ES-I3 (cell line): Measurements from ENCODE around the gene MAJIN.

Experiments used
- H3K36me3 ChIP-seq: 2 replicates; pipeline ENCODE4 v1.6.1; 2013; ENCODE audit warnings: mild to moderate bottlenecking, low read length, control low read depth, moderate library complexity; ENCODE audit not compliant: insufficient read depth
- H3K4me1 ChIP-seq: 2 replicates; pipeline ENCODE4 v1.6.1; 2013; ENCODE audit warnings: mild to moderate bottlenecking, control low read depth, low read length; ENCODE audit not compliant: insufficient read depth
- H3K9ac ChIP-seq: 2 replicates; pipeline ENCODE4 v1.6.1; 2013; ENCODE audit warnings: low read depth, mild to moderate bottlenecking, low read length, moderate library complexity
- H3K9me3 ChIP-seq: 2 replicates; pipeline ENCODE4 v1.6.1; 2013; ENCODE audit warnings: mild to moderate bottlenecking, low read length, moderate library complexity; ENCODE audit not compliant: control insufficient read depth, insufficient read depth

MAJIN gene

DNA sequence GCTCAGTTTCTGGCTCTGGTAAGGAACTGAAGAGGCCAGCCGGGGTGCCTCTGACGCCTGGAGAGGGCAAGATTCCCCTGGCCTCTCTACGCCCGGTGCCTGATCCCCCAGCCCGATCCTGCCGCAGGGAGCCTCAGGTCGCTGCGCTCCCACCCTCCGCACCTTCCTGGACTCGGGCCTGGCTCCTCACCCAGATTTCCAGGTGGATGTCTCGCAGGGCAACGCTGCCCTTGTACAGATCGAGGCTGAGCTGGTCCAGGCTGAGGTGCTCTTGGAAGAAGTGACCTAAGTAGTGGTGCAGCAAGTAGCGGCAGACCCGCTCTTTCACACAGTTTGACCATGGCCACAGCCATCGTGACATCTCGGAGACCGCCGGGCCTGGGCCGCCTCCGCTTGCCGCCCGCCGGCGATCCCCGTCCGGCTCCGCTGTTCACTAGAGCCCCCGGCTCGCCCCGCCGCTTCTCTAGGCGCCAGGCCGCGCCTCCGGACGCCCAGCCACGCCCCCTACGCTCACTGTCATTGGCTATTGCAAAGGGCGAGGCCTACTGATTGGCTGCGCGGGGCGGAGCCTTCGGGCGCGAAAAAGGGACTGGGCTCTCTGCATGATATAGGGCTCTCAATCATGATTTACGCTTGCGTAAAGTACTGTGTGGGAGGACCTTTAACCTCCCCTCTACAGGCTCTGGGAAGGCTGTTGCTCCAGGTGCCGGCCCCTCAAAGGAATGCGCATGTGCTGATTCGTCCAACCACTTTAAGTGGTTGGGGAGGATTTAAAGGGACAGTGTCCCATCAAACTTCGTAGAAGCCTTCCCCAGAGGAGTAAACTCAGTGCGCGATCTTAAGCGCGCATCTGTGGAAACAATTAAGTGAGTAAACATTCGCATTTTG, 54.9 kb downstream of the MAJIN start, which contains the start of gene ATG2A:
Gene ATG2A, minus strand, starts transcription at position 435 of the 888 bp plus-strand sequence. Its CDS starts 74 bp downstream, at position 361.
- Histone ChIP-seq H3K9ac (peak within 1 kb of the TSS; percentile 91), H3K4me1 (no peaks in the 10 kb centered on the region), H3K36me3 (no peaks in the 10 kb centered on the region), H3K9me3 (no peaks in the 10 kb centered on the region)

DNA sequence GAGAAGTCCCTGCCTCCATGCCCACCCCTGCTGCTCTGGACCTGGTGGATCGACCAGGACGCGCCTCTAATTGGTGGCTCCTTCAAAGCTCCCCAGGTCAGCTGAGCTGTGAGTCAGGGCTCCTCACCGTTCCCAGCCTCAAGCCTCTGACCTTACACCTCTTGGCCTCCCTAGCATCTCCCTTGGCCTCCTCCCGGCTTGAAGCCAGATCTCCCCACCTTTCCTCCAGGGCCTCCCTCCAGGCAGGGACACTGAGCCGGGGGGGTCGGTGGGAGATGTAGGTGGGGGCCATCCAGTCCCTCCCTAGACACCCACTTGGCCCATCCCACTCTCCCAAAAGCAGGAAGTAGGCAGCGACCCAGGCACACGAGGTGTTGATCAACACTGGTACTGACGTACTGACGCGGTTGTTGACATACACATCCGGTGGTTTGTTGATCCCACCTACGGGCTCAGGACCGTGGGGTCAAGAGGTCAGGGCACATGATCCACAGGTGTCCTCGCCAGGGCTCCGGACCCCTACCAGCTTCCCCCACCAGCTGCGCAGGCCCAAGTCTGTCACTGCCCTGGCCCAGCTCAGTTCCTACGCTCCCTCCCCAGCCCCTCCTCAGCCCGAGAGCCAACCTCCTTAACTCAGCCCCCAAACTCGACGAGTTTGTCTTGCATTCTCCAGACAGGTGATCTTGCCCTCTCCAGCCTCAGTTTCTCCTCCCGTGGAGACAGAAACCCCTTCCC, 55.7 kb downstream of the MAJIN start:
- H3K9me3 ChIP-seq = no peaks in the 10 kb centered on the region
- H3K36me3 ChIP-seq = no peaks in the 10 kb centered on the region
- no peaks in the 10 kb centered on the region for H3K4me1 ChIP-seq
- H3K9ac ChIP-seq = peak overlapping the region; percentile 91

DNA sequence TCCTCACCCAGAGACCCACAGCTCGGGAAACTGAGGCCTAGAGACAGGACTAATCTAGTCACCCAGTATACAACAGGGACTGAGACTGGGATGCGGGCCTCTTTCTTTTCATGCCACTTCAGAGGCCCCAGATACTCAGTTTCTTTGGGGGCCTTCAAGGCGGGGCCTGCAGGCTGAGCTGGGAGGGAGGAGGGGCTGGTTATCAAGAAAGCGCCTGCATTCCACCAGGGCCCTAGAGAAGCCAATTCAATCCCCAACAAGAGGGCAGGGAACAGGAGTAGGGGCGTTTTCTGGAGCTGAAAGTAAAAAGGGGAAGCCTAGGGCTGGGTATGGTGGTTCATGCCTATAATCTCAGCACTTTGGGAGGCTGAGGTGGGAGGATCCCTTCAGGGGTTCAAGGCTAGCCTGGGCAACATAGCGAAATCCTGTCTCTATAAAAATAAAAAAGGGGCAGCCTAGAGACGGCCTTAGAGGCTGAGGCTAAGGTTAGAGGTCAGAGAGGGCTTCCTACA, 56.5 kb downstream of the MAJIN start:
- Histone ChIP-seq H3K4me1 (no peaks in the 10 kb centered on the region), H3K9ac (no peak overlapping the region)

DNA sequence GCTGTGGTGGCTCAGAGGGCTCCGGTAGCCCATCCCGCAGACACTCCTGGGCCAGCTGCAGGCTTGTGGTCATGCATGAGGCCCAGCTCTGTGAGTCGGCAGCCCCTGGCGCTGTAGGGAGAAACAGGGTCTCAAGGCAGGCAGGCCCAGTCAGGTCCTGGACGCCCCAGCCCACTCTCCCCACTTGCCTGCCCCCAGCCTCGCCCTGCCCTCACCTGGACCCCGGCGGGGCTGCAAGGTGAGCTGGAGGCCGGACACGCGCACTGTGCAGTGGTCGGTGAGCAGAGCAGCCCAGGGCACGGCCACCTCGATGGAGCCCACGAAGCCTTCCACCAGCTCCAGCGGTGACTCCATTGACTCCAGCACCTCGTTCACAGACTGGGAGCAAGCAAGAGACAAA, 57.8 kb downstream of the MAJIN start:
- Histone ChIP-seq H3K36me3 (no peaks in the 10 kb centered on the region), H3K4me1 (no peaks in the 10 kb centered on the region), H3K9me3 (no peaks in the 10 kb centered on the region), H3K9ac (no peak overlapping the region)

More for the DNA sequence above, 56.5 kb downstream of the MAJIN start:
- H3K36me3 ChIP-seq = no peaks in the 10 kb centered on the region
- no peaks in the 10 kb centered on the region for H3K9me3 ChIP-seq

DNA sequence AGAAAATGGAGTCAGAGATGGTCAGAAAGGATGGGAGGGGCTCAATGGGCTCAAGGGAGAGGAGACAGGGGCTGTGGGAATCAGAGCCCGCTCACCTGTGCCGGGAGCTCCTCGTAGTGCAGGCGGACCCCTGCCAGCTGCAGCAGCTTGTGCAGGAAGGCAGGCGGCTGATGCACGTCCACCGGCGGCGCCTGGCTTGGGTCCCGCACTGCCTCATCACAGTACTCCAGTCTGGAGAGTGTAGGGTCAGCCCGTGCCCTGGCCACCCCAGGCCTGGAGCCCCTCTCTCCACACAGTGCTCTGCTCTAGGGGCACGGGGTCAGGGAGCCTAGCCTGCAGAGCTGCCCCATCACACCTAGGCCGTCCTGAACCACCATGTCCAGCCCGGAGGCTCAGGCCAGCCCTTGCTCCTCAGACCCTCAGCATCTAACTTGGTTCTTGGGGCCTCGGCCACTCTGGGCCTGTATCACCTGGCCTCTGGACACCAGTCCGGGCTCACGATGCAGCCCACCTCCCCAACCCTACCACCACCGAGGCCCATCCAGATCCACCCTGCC, 58.7 kb downstream of the MAJIN start:
- Histone ChIP-seq H3K36me3 (no peaks in the 10 kb centered on the region), H3K9ac (no peak overlapping the region), H3K9me3 (no peaks in the 10 kb centered on the region), H3K4me1 (no peaks in the 10 kb centered on the region)

DNA sequence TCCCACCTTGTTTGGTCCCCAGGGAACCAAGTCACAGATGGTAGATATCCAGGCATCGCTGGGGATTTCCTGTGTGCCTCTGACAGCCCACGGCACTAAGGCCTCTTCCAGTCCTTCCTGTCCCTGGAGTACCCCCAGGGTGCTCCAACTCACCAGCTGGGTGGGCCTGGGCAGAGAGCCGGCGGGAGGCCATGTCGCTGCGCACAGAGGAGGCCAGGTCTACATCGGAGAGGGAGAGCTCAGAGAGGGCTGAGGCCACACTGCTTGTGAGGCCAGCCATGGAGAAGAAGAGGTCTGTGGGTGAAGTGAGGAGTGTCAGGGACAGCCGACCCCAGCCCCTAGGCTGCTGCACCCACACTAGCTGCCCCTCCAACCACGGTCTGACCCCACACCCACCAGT, 60.2 kb downstream of the MAJIN start:
- H3K9me3 ChIP-seq = no peaks in the 10 kb centered on the region
- H3K4me1 ChIP-seq = no peaks in the 10 kb centered on the region
- no peaks in the 10 kb centered on the region for H3K36me3 ChIP-seq
- no peak overlapping the region for H3K9ac ChIP-seq

DNA sequence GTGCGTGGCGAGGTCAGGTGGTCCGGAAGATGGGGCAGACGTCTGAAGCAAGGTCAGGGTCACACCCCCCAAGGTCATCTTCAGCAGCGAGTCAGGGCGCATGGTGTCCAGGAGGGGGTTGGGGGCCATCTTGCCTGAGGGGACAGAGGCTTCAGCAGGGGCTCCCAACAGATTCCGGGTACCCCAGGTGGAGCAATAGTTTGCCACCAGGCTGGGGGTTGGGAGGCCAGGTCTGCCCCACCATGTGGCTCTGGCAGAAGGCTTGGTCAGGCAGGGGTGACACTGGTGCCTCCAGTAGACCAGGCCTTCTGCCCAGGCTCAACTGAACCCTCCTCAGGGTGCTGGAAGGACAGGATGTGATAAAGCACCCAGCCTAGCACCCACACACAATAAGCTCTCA, 60.8 kb downstream of the MAJIN start:
- Histone ChIP-seq H3K4me1 (no peaks in the 10 kb centered on the region), H3K9me3 (no peaks in the 10 kb centered on the region), H3K36me3 (no peaks in the 10 kb centered on the region), H3K9ac (no peak overlapping the region)

DNA sequence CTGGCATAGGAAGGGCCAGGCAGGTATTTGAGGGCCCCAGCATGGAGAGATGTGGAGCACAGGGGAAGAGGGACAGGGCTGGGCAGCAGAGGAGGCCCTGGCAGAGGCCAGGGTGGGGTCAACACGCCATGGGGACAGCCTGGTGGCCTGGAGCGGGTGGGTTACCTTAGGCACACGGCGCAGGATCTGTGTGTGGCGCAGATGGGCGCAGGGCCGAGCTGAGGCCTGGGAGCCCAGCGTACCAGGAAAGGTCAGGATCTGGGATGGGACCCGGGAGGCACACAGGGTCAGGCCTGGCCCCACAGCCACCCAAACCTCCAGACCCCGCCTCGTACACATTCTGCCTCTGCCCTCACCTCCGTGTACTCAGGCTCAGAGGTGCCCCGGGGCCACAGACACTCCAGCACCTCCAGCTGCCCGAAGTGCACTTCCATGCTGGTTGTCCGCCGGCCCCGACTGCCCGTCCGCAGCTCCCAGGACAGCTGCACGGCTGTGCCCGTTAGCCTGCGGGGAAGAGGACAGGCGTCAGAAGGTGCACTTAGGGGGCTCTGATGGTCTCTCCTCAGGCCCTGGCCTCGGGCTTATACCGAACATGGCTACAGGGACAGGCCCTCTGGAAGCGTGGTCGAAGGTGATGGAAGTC, 61.3 kb downstream of the MAJIN start:
- H3K36me3 ChIP-seq = no peaks in the 10 kb centered on the region
- no peaks in the 10 kb centered on the region for H3K9me3 ChIP-seq
- H3K4me1 ChIP-seq = no peaks in the 10 kb centered on the region
- H3K9ac ChIP-seq = no peak overlapping the region

DNA sequence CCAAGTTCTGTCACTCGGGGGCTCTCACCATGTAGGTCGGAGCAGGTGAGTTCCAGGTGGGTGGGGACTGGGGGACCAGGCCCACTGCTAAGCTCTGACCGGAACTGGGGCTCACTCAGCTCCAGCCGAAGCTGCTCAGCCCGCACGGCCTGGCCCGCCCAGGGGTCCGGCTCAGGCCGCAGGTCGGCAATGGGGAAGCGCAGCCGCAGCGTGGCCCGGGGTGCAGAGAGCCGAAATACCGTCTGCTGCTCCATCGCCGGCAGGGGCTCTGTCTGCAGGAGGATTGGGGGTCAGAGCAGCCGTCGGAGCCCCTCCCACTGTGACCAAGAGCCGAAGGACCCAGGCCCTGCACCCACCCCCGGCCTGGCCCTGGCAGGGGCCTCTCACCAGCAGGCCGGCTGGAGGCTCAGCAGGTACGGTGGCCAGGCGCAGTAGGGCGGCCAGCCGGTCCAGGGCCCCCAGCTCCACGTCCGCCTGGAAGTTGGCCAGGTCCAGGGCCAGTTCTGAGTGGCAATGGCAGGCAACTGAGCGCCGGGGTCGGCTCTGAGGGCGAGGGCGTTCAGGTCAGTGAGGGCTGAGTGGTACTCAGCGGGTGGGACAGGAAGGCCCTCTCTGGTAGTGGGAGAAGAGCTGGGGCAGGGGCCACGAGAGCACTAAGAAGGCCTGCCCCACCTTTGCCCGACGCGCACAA, 62.1 kb downstream of the MAJIN start:
- no peak overlapping the region for H3K9ac ChIP-seq
- no peaks in the 10 kb centered on the region for H3K36me3 ChIP-seq
- no peaks in the 10 kb centered on the region for H3K4me1 ChIP-seq
- no peaks in the 10 kb centered on the region for H3K9me3 ChIP-seq

DNA sequence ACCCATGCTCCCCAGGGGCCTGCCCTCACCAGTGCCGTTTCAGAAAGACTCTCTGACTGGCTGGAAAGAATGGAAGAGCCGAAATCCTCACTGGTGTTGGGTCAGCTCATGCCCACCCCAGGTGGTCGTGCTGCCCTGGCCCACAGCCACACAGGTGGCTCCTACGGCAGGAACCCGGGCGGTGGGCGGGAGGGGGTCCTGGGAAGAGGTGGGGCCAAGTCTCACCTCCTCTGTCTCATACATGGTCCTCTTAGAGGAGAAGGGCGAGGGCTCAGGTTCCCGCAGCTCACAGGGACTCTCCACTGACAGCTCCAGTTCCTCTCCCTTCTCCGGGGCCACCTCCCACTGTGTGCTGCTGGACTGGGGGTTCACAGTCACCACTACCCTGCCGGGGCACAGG, 63.1 kb downstream of the MAJIN start:
- H3K9me3 ChIP-seq = no peaks in the 10 kb centered on the region
- H3K4me1 ChIP-seq = no peaks in the 10 kb centered on the region
- no peaks in the 10 kb centered on the region for H3K36me3 ChIP-seq
- H3K9ac ChIP-seq = no peak overlapping the region

DNA sequence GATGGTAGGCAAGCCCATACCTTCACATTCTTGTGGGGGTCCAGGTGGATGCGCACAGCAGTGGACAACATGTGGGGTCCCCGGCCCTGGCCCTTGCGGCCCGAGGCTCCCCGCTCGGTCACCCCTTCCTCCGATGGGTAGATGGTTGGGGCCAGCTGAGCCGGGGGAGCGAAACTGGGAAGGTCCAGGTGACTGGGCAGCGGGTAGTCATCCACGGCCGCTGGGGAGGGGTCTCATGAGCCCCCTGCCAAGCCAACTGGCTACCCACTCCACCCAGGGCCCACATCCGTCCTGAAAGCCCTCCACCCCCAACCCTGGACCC, 65.6 kb downstream of the MAJIN start:
- Histone ChIP-seq H3K4me1 (no peaks in the 10 kb centered on the region), H3K9ac (no peak overlapping the region), H3K9me3 (no peaks in the 10 kb centered on the region), H3K36me3 (no peaks in the 10 kb centered on the region; the same call in 1 of the 2 replicates)

DNA sequence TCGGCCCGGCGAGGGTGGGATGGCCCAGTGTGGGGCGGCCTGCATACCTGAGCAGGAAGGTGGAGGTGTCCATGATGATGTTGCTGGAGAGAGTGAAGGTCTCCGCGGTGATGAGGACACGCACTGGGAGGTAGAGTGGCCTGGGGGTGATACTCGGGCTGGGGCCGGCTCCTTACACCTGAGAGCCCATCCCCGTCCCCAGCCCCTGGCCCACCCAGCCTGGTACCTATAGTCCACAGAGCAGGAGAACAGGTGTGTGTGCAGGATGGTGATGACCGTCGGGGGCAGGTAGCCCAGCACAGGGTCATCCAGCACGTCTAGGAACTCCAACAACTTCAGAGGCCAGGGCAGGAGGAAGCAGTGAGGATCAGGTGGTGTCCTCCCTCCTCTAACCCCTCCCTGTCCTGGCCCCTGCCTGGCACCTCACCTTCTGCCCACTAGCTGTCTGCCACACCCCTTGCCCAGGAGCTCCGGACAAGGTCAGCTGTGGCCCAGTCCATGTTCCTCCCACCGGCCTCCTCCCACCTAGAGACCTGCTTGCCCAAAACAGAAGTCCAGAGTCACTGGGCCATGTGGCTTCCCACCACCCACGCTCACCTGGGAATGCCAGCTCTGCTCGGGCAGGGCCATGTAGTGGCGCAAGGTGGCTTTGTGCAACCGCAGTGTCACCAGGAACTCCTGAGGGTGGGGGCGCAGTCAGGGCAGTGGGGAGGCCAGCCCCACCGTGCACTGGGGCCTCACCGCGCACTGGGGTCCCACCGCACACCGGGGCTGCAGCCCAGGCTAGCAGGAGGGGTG, 66.2 kb downstream of the MAJIN start:
- H3K9ac ChIP-seq = no peak overlapping the region
- no peaks in the 10 kb centered on the region; the same call in 1 of the 2 replicates for H3K36me3 ChIP-seq
- no peaks in the 10 kb centered on the region for H3K4me1 ChIP-seq
- no peaks in the 10 kb centered on the region for H3K9me3 ChIP-seq

DNA sequence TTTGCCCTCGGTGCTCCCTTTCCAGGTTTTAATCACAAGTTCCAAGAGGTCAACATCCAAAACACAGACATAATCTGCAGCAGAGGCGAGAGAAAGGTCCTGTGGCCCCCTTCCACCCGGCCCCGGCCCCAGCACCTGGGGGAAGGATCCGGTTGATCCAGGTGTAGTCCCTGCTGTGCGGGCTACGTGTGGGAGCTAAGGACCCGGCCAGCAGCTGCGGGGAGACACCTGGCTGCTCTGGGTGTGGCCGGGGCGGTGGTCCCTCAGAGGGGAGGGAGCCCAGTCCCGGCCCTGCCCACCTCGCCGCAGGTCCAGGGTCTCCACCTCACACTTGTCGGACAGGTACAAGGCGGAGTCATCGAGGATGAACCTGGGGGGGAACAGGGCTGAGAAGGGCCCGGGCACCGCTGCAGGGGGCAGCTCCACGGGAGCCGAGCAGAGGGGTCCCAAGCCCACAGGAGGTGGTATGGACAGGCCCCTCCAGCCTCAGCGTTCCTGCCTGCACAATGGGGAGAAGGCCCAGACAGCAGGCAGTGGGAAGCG, 68.5 kb downstream of the MAJIN start:
- H3K9ac ChIP-seq = no peak overlapping the region
- H3K4me1 ChIP-seq = no peaks in the 10 kb centered on the region
- no peaks in the 10 kb centered on the region; the same call in 1 of the 2 replicates for H3K36me3 ChIP-seq
- H3K9me3 ChIP-seq = no peaks in the 10 kb centered on the region
